ENCODE results near the gene SOCS7. TPM values are rescaled to one million over a fixed set of nuclear protein-coding genes. Genes with fewer than 3 reads are reported as not detected.

The SOCS7 gene
- 10 to 100 TPM; 18.1 to 21.7 TPM for total RNA-seq

- Mint-ChIP-seq H3K4me3 (peak within 1 kb of the TSS; percentile 94), H3K27me3 (no peaks in the 10 kb centered on the region), H3K36me3 (no peaks in the 10 kb centered on the region), H3K27ac (peak within 1 kb of the TSS; percentile 90), H3K4me1 (ENCODE audit: low read depth) (peaks cover 50% of the 10 kb centered on the region), H3K9me3 (no peaks in the 10 kb centered on the region)
- DNase-seq: peak; percentile 93
- ChIA-PET CTCF (interaction anchor here (0.7 to 12.0 kb wide), 5 partner anchors 29 to 316 kb away, joined by 3 to 265 read pairs (median 4); no protein-coding TSS in a partner anchor), POLR2A (interaction anchor here (2.2 kb wide), 1 partner anchor 13 kb away, joined by 5 read pairs; no protein-coding TSS in a partner anchor)
- intact Hi-C loops (cut with micrococcal nuclease): no loop called here
These were observed at the start of gene SOCS7 for GRCh38 chr17:38351412-38352222. Gene SOCS7 (plus strand): TSS chr17:38351844. CDS start chr17:38352053, 209 bp downstream.

- DNase-seq: no peak
- CTCF ChIA-PET: no interaction called here
- peaks cover 27% of the 10 kb centered on the region for H3K36me3 Mint-ChIP-seq
- no peaks in the 10 kb centered on the region for H3K4me1 Mint-ChIP-seq (ENCODE audit: low read depth)
- POLR2A ChIA-PET: interaction anchor here (0.8 kb wide), 1 partner anchor 100 kb away, joined by 3 read pairs; no protein-coding TSS in a partner anchor
- no peak overlapping the region for H3K4me3 Mint-ChIP-seq
- intact Hi-C loops (cut with micrococcal nuclease): no loop called here
- H3K27me3 Mint-ChIP-seq: no peaks in the 10 kb centered on the region
- H3K9me3 Mint-ChIP-seq: no peaks in the 10 kb centered on the region
- no peak overlapping the region for H3K27ac Mint-ChIP-seq
These were observed 36.1 kb upstream of the SOCS7 start for GRCh38 chr17:38315497-38315896.

GRCh38 chr17:38317081-38317480, 34.6 kb upstream of the SOCS7 start:
- Mint-ChIP-seq H3K27ac (no peak overlapping the region), H3K4me3 (no peak overlapping the region), H3K36me3 (peaks cover 32% of the 10 kb centered on the region), H3K27me3 (no peaks in the 10 kb centered on the region), H3K9me3 (no peaks in the 10 kb centered on the region), H3K4me1 (ENCODE audit: low read depth) (no peaks in the 10 kb centered on the region)
- intact Hi-C loops (cut with micrococcal nuclease): no loop called here
- ChIA-PET POLR2A (no interaction called here), CTCF (interaction anchor here (1.0 to 1.2 kb wide), 2 partner anchors 32 to 928 kb away, joined by 3 read pairs; no protein-coding TSS in a partner anchor)
- DNase-seq: no peak

GRCh38 chr17:38320482-38320881, 31.2 kb upstream of the SOCS7 start:
- Mint-ChIP-seq H3K4me3 (no peak overlapping the region), H3K36me3 (peaks cover 31% of the 10 kb centered on the region), H3K9me3 (no peaks in the 10 kb centered on the region), H3K27me3 (no peaks in the 10 kb centered on the region), H3K27ac (no peak overlapping the region), H3K4me1 (ENCODE audit: low read depth) (no peaks in the 10 kb centered on the region)
- no peak for DNase-seq
- ChIA-PET POLR2A (no interaction called here), CTCF (interaction anchor here (0.6 to 1.3 kb wide), 3 partner anchors 13 to 471 kb away, joined by 3 read pairs; no protein-coding TSS in a partner anchor)
- intact Hi-C loops (cut with micrococcal nuclease): no loop called here

GRCh38 chr17:38322156-38322779, 29.4 kb upstream of the SOCS7 start:
- peaks cover 21% of the 10 kb centered on the region for H3K36me3 Mint-ChIP-seq
- no peaks in the 10 kb centered on the region for H3K9me3 Mint-ChIP-seq
- H3K27me3 Mint-ChIP-seq: no peaks in the 10 kb centered on the region
- ChIA-PET CTCF (interaction anchor here (0.7 to 2.4 kb wide), 10 partner anchors 9 to 236 kb away, joined by 3 to 11 read pairs (median 4); partner anchors contain the start of gene SOCS7), POLR2A (no interaction called here)
- peak; percentile 76 for DNase-seq
- no peak overlapping the region for H3K27ac Mint-ChIP-seq
- intact Hi-C loops (cut with micrococcal nuclease): no loop called here
- no peak overlapping the region for H3K4me3 Mint-ChIP-seq
- H3K4me1 Mint-ChIP-seq (ENCODE audit: low read depth): no peaks in the 10 kb centered on the region

GRCh38 chr17:38322897-38323296, 28.7 kb upstream of the SOCS7 start:
- CTCF ChIA-PET: interaction anchor here (1.0 to 2.4 kb wide), 9 partner anchors 9 to 92 kb away, joined by 3 to 11 read pairs (median 5); no protein-coding TSS in a partner anchor
- POLR2A ChIA-PET: interaction anchor here (0.6 kb wide), 1 partner anchor 10 kb away, joined by 3 read pairs; no protein-coding TSS in a partner anchor
- Mint-ChIP-seq H3K9me3 (no peaks in the 10 kb centered on the region), H3K27ac (no peak overlapping the region), H3K4me3 (no peak overlapping the region), H3K4me1 (ENCODE audit: low read depth) (no peaks in the 10 kb centered on the region), H3K27me3 (no peaks in the 10 kb centered on the region), H3K36me3 (peaks cover 21% of the 10 kb centered on the region)
- intact Hi-C loops (cut with micrococcal nuclease): no loop called here
- no peak for DNase-seq

- no peak overlapping the region for H3K27ac Mint-ChIP-seq
- H3K27me3 Mint-ChIP-seq: no peaks in the 10 kb centered on the region
- intact Hi-C loops (cut with micrococcal nuclease): no loop called here
- no peak for DNase-seq
- ChIA-PET POLR2A (no interaction called here), CTCF (interaction anchor here (0.6 to 3.6 kb wide), 7 partner anchors 9 to 483 kb away, joined by 3 to 23 read pairs (median 5); no protein-coding TSS in a partner anchor)
- peaks cover 18% of the 10 kb centered on the region for H3K36me3 Mint-ChIP-seq
- no peak overlapping the region for H3K4me3 Mint-ChIP-seq
- no peaks in the 10 kb centered on the region for H3K9me3 Mint-ChIP-seq
- no peaks in the 10 kb centered on the region for H3K4me1 Mint-ChIP-seq (ENCODE audit: low read depth)
These were observed 27.4 kb upstream of the SOCS7 start for GRCh38 chr17:38324141-38324697.

- no peak overlapping the region for H3K27ac Mint-ChIP-seq
- ChIA-PET CTCF (interaction anchor here (0.8 to 3.6 kb wide), 5 partner anchors 9 to 90 kb away, joined by 3 to 23 read pairs (median 5); no protein-coding TSS in a partner anchor), POLR2A (no interaction called here)
- DNase-seq: no peak
- H3K4me3 Mint-ChIP-seq: no peak overlapping the region
- H3K27me3 Mint-ChIP-seq: peaks cover under 1% of the 10 kb centered on the region
- no peaks in the 10 kb centered on the region for H3K9me3 Mint-ChIP-seq
- intact Hi-C loops (cut with micrococcal nuclease): no loop called here
- no peaks in the 10 kb centered on the region for H3K4me1 Mint-ChIP-seq (ENCODE audit: low read depth)
- peaks cover 18% of the 10 kb centered on the region for H3K36me3 Mint-ChIP-seq
These were observed 26.9 kb upstream of the SOCS7 start for GRCh38 chr17:38324772-38325171.

- POLR2A ChIA-PET: no interaction called here
- Mint-ChIP-seq H3K9me3 (no peaks in the 10 kb centered on the region), H3K27ac (no peak overlapping the region)
These were observed 26.3 kb upstream of the SOCS7 start for GRCh38 chr17:38325221-38325851.

GRCh38 chr17:38326996-38327792, 24.4 kb upstream of the SOCS7 start:
- no peak overlapping the region for H3K4me3 Mint-ChIP-seq
- H3K27ac Mint-ChIP-seq: no peak overlapping the region
- POLR2A ChIA-PET: no interaction called here
- no peaks in the 10 kb centered on the region for H3K4me1 Mint-ChIP-seq (ENCODE audit: low read depth)
- no peak for DNase-seq
- peaks cover 8% of the 10 kb centered on the region for H3K36me3 Mint-ChIP-seq
- CTCF ChIA-PET: interaction anchor here (1.6 to 3.6 kb wide), 3 partner anchors 17 to 87 kb away, joined by 4 to 23 read pairs (median 4); partner anchors contain the start of gene GPR179
- intact Hi-C loops (cut with micrococcal nuclease): no loop called here
- peaks cover 2% of the 10 kb centered on the region for H3K27me3 Mint-ChIP-seq
- no peaks in the 10 kb centered on the region for H3K9me3 Mint-ChIP-seq

More at GRCh38 chr17:38325221-38325851, 26.3 kb upstream of the SOCS7 start:
- DNase-seq: no peak
- no peaks in the 10 kb centered on the region for H3K4me1 Mint-ChIP-seq (ENCODE audit: low read depth)
- CTCF ChIA-PET: interaction anchor here (1.1 to 3.6 kb wide), 4 partner anchors 8 to 89 kb away, joined by 3 to 23 read pairs (median 6); no protein-coding TSS in a partner anchor
- intact Hi-C loops (cut with micrococcal nuclease): no loop called here
- no peak overlapping the region for H3K4me3 Mint-ChIP-seq
- peaks cover 2% of the 10 kb centered on the region for H3K27me3 Mint-ChIP-seq
- H3K36me3 Mint-ChIP-seq: peaks cover 15% of the 10 kb centered on the region

- Mint-ChIP-seq H3K36me3 (peaks cover 4% of the 10 kb centered on the region), H3K4me3 (no peak overlapping the region), H3K27me3 (peaks cover 2% of the 10 kb centered on the region), H3K27ac (no peak overlapping the region), H3K9me3 (no peaks in the 10 kb centered on the region), H3K4me1 (ENCODE audit: low read depth) (no peaks in the 10 kb centered on the region)
- intact Hi-C loops (cut with micrococcal nuclease): no loop called here
- DNase-seq: no peak
- ChIA-PET POLR2A (no interaction called here), CTCF (interaction anchor here (1.0 to 1.6 kb wide), 4 partner anchors 9 to 87 kb away, joined by 3 to 8 read pairs (median 4); partner anchors contain the start of gene GPR179)
These were observed 23.7 kb upstream of the SOCS7 start for GRCh38 chr17:38327936-38328335.
